Neural progenitor cell (in vitro differentiated cells): Measurements from ENCODE around the gene COG5. TPM values are rescaled to one million over a fixed set of nuclear protein-coding genes. Genes with fewer than 3 reads are reported as not detected.

Source experiments
- DNase-seq: peaks from one replicate; pipeline ENCODE4 v3.0.0-alpha.2; 2016; ENCODE audit warnings: low spot score
- H2AFZ ChIP-seq: fragments of 200-600 bp; sonication (generic); replicated peaks from 2 replicates; pipeline ENCODE4 v1.6.1; 2016; ENCODE audit warnings: antibody characterized with exemption
- H3F3A ChIP-seq: fragments of 200-600 bp; sonication (generic); 2 replicates; pipeline ENCODE4 v1.6.1; 2016; ENCODE audit warnings: antibody characterized with exemption, low read depth
- H3K27ac ChIP-seq: fragments of 200-600 bp; sonication (generic); 2 replicates; pipeline ENCODE4 v1.5.1; 2016; ENCODE audit warnings: mild to moderate bottlenecking
- H3K27me3 ChIP-seq: fragments of 200-600 bp; sonication (generic); 2 replicates; pipeline ENCODE4 v1.6.1; 2016; ENCODE audit warnings: mild to moderate bottlenecking, moderate library complexity
- H3K36me3 ChIP-seq: fragments of 200-600 bp; sonication (generic); 2 replicates; pipeline ENCODE4 v1.5.1; 2016
- H3K4me1 ChIP-seq: fragments of 200-600 bp; sonication (generic); 2 replicates; pipeline ENCODE4 v1.6.1; 2016; ENCODE audit warnings: mixed run types
- H3K4me2 ChIP-seq: fragments of 200-600 bp; sonication (generic); 2 replicates; pipeline ENCODE4 v1.6.1; 2016
- H3K4me3 ChIP-seq: fragments of 200-600 bp; sonication (generic); 2 replicates; pipeline ENCODE4 v1.5.1; 2016
- H3K79me2 ChIP-seq: fragments of 200-600 bp; sonication (generic); 2 replicates; pipeline ENCODE4 v1.6.1; 2016; ENCODE audit warnings: low read depth
- H3K9ac ChIP-seq: fragments of 200-600 bp; sonication (generic); 2 replicates; pipeline ENCODE4 v1.6.1; 2016
- H3K9me3 ChIP-seq: fragments of 200-600 bp; sonication (generic); 2 replicates; pipeline ENCODE4 v1.5.1; 2016; ENCODE audit warnings: low read depth
- H4K20me1 ChIP-seq: fragments of 200-600 bp; sonication (generic); 2 replicates; pipeline ENCODE4 v1.6.1; 2016; ENCODE audit warnings: low read depth
- H3K27ac Mint-ChIP-seq: 3 replicates; pipeline ENCODE4 v1.8.0; 2021; ENCODE audit warnings: mixed read lengths
- H3K27me3 Mint-ChIP-seq: 2 replicates; pipeline ENCODE4 v1.8.0; 2022; ENCODE audit warnings: low read depth, mild to moderate bottlenecking, inconsistent platforms, moderate library complexity, mixed read lengths; ENCODE audit not compliant: insufficient read depth
- H3K36me3 Mint-ChIP-seq: 3 replicates; pipeline ENCODE4 v1.8.0; 2021; ENCODE audit warnings: mixed read lengths
- H3K4me1 Mint-ChIP-seq: 3 replicates; pipeline ENCODE4 v1.8.0; 2021; ENCODE audit warnings: mixed read lengths
- H3K4me3 Mint-ChIP-seq: 3 replicates; pipeline ENCODE4 v1.8.0; 2021; ENCODE audit warnings: mild to moderate bottlenecking, moderate library complexity, mixed read lengths
- H3K9me3 Mint-ChIP-seq: 3 replicates; pipeline ENCODE4 v1.8.0; 2020; ENCODE audit warnings: mixed read lengths
- EZH2 ChIP-seq: fragments of 200-600 bp; sonication (generic); IDR thresholded peaks from 2 replicates; pipeline ENCODE4 v1.6.1; 2017; ENCODE audit warnings: antibody characterized with exemption, mild to moderate bottlenecking, moderate library complexity
- EZH2phosphoT487 ChIP-seq: fragments of 200-600 bp; sonication (generic); IDR thresholded peaks from 2 replicates; pipeline ENCODE4 v1.6.1; 2017; ENCODE audit warnings: antibody characterized with exemption
- total RNA-seq: library from RNA; depleted of rRNA; stranded (reverse); fragments of >200 nt; gene quantifications from 2 replicates; pipeline ENCODE4 v1.2.3, GENCODE V29; 2015; ENCODE audit warnings: low replicate concordance
- TF ChIP-seq, protein P1 (sequence below): fragments of 200-600 bp; sonication (generic); IDR thresholded peaks from 2 replicates; pipeline ENCODE4 v1.5.1; 2017; ENCODE audit warnings: antibody characterized with exemption, mild to moderate bottlenecking

The COG5 gene
- total RNA-seq, 1 donor from 2014 or later = 90.5 TPM

DNA sequence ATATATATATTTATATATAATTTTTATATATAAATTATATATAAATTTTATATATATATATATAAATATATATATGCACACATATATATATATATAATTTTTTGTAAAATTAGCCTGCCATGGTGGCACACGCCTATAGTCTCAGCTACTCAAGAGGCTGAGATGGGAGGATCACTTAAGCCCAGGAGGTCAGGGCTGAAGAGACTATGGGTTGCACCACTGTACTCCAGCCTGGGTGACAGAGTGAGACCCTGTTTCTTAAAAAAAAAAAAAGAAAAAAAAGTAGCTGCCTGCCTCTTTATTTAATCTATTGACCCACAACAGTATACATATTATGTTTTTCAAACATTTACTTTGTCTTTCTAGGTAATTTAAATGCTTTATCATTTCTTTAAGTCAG lies 35.5 kb upstream of the COG5 start:
- Mint-ChIP-seq H3K4me1 (no peaks in the 10 kb centered on the region), H3K4me3 (no peak overlapping the region), H3K36me3 (peaks cover 9% of the 10 kb centered on the region), H3K27me3 (no peaks in the 10 kb centered on the region), H3K9me3 (no peaks in the 10 kb centered on the region), H3K27ac (no peak overlapping the region)
- TF ChIP-seq, protein P1, sequence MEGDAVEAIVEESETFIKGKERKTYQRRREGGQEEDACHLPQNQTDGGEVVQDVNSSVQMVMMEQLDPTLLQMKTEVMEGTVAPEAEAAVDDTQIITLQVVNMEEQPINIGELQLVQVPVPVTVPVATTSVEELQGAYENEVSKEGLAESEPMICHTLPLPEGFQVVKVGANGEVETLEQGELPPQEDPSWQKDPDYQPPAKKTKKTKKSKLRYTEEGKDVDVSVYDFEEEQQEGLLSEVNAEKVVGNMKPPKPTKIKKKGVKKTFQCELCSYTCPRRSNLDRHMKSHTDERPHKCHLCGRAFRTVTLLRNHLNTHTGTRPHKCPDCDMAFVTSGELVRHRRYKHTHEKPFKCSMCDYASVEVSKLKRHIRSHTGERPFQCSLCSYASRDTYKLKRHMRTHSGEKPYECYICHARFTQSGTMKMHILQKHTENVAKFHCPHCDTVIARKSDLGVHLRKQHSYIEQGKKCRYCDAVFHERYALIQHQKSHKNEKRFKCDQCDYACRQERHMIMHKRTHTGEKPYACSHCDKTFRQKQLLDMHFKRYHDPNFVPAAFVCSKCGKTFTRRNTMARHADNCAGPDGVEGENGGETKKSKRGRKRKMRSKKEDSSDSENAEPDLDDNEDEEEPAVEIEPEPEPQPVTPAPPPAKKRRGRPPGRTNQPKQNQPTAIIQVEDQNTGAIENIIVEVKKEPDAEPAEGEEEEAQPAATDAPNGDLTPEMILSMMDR = no peak
- no peak for TF ChIP-seq EZH2phosphoT487
- no peak for TF ChIP-seq EZH2
- no peaks in the 10 kb centered on the region for H3K79me2 ChIP-seq
- H4K20me1 ChIP-seq = no peaks in the 10 kb centered on the region
- DNase-seq = no peak
- no peak overlapping the region for H3K4me2 ChIP-seq
- no peaks in the 10 kb centered on the region for H3K9me3 ChIP-seq
- H3K36me3 ChIP-seq = no peaks in the 10 kb centered on the region
- peaks cover 14% of the 10 kb centered on the region for H3F3A ChIP-seq
- H3K27ac ChIP-seq = no peak overlapping the region
- H3K27me3 ChIP-seq = no peaks in the 10 kb centered on the region
- no peak overlapping the region for H3K4me3 ChIP-seq
- no peak overlapping the region for H3K9ac ChIP-seq
- no peak overlapping the region for H2AFZ ChIP-seq
- H3K4me1 ChIP-seq = no peaks in the 10 kb centered on the region

DNA sequence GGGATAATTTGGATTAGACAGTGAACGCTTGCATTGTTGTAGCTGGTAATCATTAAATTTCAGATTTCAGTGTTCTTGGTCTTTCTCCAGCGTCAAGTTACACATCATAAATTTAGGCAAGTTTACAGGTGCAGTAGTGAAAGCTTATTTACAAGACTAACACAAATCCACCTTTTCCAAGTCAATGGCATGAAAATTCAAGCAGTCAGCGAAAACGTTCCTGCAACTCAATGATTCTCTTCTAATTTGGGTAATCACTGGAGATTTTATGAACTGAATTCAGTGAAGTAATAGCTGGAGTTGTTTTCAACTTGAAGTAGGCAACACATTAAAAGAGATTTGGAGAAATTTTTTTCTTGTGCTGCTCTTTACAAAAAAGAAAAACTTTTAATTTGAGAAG lies 34.2 kb upstream of the COG5 start:
- Mint-ChIP-seq H3K9me3 (no peaks in the 10 kb centered on the region), H3K36me3 (peaks cover 13% of the 10 kb centered on the region), H3K4me3 (no peak overlapping the region), H3K27ac (no peak overlapping the region), H3K4me1 (no peaks in the 10 kb centered on the region), H3K27me3 (no peaks in the 10 kb centered on the region)
- H3K4me1 ChIP-seq = no peaks in the 10 kb centered on the region
- H3K27ac ChIP-seq = no peak overlapping the region
- no peaks in the 10 kb centered on the region for H3K27me3 ChIP-seq
- H3K4me2 ChIP-seq = no peak overlapping the region
- no peak overlapping the region for H2AFZ ChIP-seq
- no peak overlapping the region for H3K9ac ChIP-seq
- H3K4me3 ChIP-seq = no peak overlapping the region
- peaks cover 14% of the 10 kb centered on the region for H3F3A ChIP-seq
- TF ChIP-seq EZH2phosphoT487 = no peak
- TF ChIP-seq, protein P1 = no peak
- no peak for TF ChIP-seq EZH2
- H4K20me1 ChIP-seq = no peaks in the 10 kb centered on the region
- no peaks in the 10 kb centered on the region for H3K36me3 ChIP-seq
- H3K79me2 ChIP-seq = no peaks in the 10 kb centered on the region
- no peak for DNase-seq
- no peaks in the 10 kb centered on the region for H3K9me3 ChIP-seq

DNA sequence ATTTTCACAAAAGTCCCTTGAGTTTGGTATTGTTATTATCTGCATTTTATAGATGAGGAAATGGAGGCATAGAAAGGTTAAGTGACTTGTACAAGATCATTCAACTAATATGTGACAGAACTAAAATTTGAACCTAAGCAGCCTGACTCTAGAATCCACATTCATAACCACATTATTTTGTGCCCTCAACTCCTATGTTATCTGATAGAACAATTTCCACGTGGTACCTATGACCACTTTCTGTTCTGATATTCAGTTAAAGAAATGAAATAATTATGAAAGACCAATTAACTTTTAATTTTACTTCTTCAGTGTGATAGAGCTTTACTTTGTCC lies 33.8 kb upstream of the COG5 start:
- no peak overlapping the region for H3K4me3 Mint-ChIP-seq
- Histone ChIP-seq H3K27me3 (no peaks in the 10 kb centered on the region), H2AFZ (no peak overlapping the region), H3K9me3 (no peaks in the 10 kb centered on the region), H3K27ac (no peak overlapping the region), H4K20me1 (no peaks in the 10 kb centered on the region), H3K4me2 (no peak overlapping the region), H3K4me3 (no peak overlapping the region), H3F3A (peaks cover 14% of the 10 kb centered on the region), H3K9ac (no peak overlapping the region), H3K4me1 (no peaks in the 10 kb centered on the region), H3K79me2 (no peaks in the 10 kb centered on the region), H3K36me3 (no peaks in the 10 kb centered on the region)
- H3K4me1 Mint-ChIP-seq = no peaks in the 10 kb centered on the region
- TF ChIP-seq EZH2phosphoT487 (no peak), EZH2 (no peak)
- TF ChIP-seq, protein P1 = no peak
- no peaks in the 10 kb centered on the region for H3K27me3 Mint-ChIP-seq
- no peaks in the 10 kb centered on the region for H3K9me3 Mint-ChIP-seq
- peaks cover 13% of the 10 kb centered on the region for H3K36me3 Mint-ChIP-seq
- no peak for DNase-seq
- H3K27ac Mint-ChIP-seq = no peak overlapping the region
